HK-2 (cell line): ENCODE data around the gene HBQ1.
"Not testable (repeated sequence)": the region's sequence is repeated elsewhere in the genome, so short reads cannot be mapped to it uniquely, and the experiment has no call there.

ENCODE experiments used
- DNase-seq: peaks from one replicate; pipeline ENCODE4 v3.0.0-alpha.2; 2018; ENCODE audit not compliant: unreplicated experiment

The HBQ1 gene

GRCh38 chr16:209359-209758, 29.1 kb downstream of the HBQ1 start:
- DNase-seq, result not testable (repeated sequence)

GRCh38 chr16:211631-212180, 31.4 kb downstream of the HBQ1 start:
- not testable (repeated sequence) for DNase-seq

DNA sequence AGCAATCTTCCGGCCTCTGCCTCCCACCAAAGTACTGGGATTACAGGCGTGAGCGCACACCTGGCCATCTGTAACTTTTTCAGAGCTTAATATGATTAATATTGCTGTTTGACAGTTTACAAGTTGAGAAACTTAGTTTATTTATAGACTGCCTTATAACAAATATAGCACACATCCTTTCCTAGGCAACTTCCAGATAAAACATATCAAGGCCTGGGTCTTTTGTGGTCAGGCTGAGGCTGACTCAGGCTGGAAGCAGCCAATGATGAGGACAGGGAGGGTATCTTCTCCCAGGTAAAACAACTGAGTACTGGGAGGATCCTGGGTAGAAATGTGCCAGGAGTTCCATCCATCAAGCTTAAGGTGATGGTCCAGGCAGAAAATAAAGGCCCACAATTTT, 32.7 kb downstream of the HBQ1 start:
- DNase-seq, result no peak

DNA sequence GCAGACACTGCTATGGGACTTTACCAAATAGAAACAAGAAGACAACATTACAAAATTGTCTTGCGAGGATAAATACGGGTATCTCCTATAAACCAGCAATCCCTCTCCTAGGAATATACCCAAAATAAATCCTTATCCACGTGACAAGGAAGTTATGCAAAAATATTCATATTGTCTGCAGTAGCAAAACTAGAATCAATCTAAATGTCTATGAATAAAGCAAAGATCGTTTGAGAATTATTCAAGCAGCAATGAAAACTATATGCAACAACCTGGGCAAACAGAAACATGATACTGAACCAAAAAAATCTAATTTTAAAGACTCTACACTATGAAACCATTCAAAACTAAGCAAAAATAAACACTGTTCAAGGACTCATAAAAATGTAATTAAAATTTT, 39.8 kb downstream of the HBQ1 start:
- DNase-seq, result no peak

GRCh38 chr16:228151-228851, 48.0 kb downstream of the HBQ1 start:
- DNase-seq, result no peak

- DNase-seq, result peak; percentile 82
Measured at GRCh38 chr16:228852-229730, 48.8 kb downstream of the HBQ1 start, which contains the start of gene LUC7L. Gene LUC7L (minus strand): TSS chr16:229449. CDS start chr16:229339, 110 bp downstream.

DNA sequence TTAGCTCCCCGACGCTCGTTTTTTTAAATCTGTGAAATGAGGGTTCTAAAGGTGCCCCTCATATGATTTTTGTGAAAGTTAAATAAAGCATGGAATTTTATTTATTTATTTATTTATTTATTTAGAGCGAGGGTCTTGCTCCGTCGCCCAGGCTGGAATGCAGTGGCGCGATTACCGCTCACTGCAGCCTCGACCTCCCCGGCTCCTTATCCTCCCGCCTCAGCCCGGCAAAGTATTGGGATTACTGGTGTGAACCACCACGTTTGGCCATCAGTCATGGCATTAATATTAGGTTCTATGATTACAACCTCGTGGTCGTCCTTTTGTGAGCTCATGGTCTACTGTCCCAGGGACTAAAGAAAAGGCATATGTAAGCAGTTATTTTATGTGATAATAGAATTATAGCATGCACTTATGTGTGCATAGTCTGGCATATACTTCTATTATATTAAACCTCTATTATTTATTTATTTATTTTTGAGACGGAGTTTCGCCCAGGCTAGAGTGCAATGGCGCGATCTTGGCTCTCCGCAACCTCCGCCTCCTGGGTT, 49.5 kb downstream of the HBQ1 start:
- no peak for DNase-seq

GRCh38 chr16:230351-230750, 50.1 kb downstream of the HBQ1 start:
- not testable (repeated sequence) for DNase-seq
